ENCODE measurements around the gene RFX2. TPM values are rescaled to one million over a fixed set of nuclear protein-coding genes. Genes with fewer than 3 reads are reported as not detected.
A peak's percentile ranks its signal among the peaks of the same experiment; 100 is the strongest.

Gene RFX2
- total RNA-seq, 1 experiment from 2014 or later, result 2.9 TPM

DNA sequence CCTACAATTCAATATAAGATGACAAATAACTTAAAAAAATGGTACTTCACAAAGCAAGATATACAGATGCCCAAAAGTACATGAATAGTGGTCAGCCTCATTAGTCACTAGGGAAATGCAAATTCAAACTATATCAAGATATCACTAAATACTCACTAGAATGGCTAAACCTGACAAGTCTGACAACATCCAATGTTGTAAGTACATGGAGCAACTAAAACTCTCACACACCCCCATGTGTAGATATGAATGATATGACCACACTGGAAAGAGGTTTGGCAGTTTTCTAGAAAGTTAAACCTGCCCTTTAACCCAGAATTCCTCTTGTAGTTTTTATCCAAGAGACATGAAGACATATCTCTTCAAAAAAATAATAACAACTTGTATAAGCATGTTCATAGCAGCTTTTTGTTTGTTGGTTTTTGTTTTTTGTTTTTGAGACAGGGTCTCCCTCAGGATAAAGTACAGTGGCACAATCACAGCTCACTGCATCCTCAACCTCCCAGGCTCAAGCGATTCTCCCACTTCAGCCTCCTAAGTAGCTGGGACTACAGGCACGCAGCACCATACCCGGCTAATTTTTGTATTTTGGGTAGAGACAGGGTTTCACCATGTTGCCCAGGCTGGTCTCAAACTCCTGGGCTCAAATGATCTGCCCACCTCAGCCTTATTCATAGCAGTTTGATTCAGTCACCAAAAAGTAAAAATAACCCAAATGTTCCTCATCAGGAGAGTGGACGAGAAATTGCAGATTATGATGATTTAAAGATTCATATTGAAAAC is 55.1 kb downstream of the RFX2 start:
- Histone ChIP-seq H3K27me3 (ENCODE audit: control insufficient read depth, insufficient read depth, low read length) (peaks cover 2% of the 10 kb centered on the region; the same call in 1 of the 2 replicates), H3K4me3 (ENCODE audit: insufficient read depth, low read depth, low read length) (no peak overlapping the region), H3K36me3 (replicated peaks; ENCODE audit: control insufficient read depth, insufficient read depth, low read length) (no peaks in the 10 kb centered on the region)
- no peak for DNase-seq

DNA sequence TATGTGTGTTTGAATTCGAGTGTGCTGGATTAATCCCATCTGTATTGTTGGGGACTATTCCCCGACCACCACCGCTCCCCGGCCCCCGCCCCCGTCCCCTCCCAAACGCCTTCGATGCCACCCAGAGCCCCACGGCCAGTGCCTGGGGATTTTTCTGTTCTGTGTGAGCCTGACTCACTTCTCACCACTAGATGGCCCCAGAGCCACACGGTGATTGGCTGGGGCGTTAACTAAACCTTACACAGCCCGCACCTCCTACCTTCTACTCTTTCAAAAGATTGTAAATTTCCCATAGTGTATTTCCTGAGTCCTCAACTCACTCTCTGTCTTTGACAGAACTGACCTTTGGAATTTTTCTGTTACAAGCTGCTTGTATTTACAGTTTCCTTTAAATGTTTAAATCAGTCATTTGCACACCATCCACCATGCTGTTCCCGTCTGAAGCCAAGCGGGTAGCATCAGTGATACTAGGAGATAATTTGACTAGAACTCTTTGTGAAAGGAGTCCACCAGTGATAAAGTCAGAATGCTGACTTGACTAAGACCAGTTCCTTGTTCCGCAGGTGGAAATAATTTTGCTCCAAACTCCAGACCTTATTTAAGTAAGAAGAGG is 61.4 kb downstream of the RFX2 start:
- no peak overlapping the region for H3K4me3 ChIP-seq (ENCODE audit: insufficient read depth, low read depth, low read length)
- no peaks in the 10 kb centered on the region for H3K36me3 ChIP-seq (replicated peaks; ENCODE audit: control insufficient read depth, insufficient read depth, low read length)
- peak; percentile 93 for DNase-seq
- H3K27me3 ChIP-seq (ENCODE audit: control insufficient read depth, insufficient read depth, low read length), result no peaks in the 10 kb centered on the region

DNA sequence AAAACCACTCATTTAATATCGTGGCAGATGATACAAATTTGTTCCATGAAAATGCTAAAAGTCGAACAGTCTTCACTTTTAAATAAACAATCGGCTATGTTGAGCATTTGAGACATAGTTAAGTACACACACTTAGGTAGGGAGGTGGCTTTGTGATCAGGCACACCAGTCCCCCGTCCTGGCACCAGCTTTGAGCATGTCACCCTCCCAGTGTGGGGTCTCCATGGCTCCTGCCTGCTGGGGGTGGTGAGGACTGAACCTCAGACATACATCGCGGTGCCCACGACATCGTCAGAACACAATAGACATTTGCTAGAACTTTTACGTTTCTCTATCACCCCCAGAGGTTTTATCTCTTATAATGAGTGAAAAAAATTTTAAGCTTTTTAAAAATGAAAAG is 62.0 kb downstream of the RFX2 start:
- H3K36me3 ChIP-seq (replicated peaks; ENCODE audit: control insufficient read depth, insufficient read depth, low read length), result no peaks in the 10 kb centered on the region
- DNase-seq, result peak; percentile 53
- no peak overlapping the region for H3K4me3 ChIP-seq (ENCODE audit: insufficient read depth, low read depth, low read length)
- no peaks in the 10 kb centered on the region for H3K27me3 ChIP-seq (ENCODE audit: control insufficient read depth, insufficient read depth, low read length)

DNA sequence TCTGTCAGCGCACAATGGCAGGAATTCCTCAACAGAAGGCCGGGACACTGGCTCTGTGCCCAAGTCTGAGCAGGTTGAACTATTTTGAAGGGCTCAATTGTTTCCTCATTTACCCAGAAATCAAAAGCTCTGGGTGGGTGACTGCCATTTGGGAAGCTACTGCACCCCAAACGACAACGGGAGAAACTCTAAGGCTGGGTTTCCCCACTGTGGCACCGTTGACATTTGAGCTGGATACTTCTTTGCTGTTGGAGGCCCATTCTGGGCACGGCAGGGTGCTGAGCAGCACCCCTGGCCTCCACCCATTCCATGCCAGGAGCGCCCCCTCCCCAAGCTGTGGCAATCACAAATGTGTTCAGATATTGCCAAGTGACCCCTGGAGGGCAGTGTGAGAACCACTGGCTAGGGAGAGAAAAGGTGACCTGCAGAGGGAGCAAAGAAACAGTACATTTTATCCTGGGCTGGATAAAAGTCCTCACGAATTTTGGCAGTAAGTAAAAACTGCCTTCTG is 62.5 kb downstream of the RFX2 start:
- peak; percentile 90 for DNase-seq
- Histone ChIP-seq H3K36me3 (replicated peaks; ENCODE audit: control insufficient read depth, insufficient read depth, low read length) (no peaks in the 10 kb centered on the region), H3K27me3 (ENCODE audit: control insufficient read depth, insufficient read depth, low read length) (no peaks in the 10 kb centered on the region), H3K4me3 (ENCODE audit: insufficient read depth, low read depth, low read length) (no peak overlapping the region)

DNA sequence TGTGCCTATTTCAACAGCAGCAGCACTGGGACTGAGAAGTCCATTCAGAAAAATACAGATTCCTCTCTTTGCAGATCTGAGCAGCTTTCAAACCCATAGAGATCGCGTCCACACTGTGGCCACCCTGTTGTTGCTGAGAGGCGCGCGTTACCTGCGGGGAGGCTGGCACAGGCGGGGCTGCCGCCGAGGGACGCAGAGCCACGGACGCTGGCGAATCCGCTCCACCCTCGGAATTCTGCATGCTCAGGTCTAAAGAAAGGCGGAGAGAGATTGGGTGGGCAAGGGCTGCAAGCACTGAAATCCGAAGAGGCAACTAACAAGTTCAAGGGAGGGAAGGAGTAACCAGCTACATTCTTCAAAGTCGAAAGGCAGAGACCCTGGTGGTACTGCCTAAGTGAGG is 63.0 kb downstream of the RFX2 start:
- no peak overlapping the region for H3K4me3 ChIP-seq (ENCODE audit: insufficient read depth, low read depth, low read length)
- no peaks in the 10 kb centered on the region for H3K27me3 ChIP-seq (ENCODE audit: control insufficient read depth, insufficient read depth, low read length)
- H3K36me3 ChIP-seq (replicated peaks; ENCODE audit: control insufficient read depth, insufficient read depth, low read length), result no peaks in the 10 kb centered on the region
- DNase-seq, result no peak

DNA sequence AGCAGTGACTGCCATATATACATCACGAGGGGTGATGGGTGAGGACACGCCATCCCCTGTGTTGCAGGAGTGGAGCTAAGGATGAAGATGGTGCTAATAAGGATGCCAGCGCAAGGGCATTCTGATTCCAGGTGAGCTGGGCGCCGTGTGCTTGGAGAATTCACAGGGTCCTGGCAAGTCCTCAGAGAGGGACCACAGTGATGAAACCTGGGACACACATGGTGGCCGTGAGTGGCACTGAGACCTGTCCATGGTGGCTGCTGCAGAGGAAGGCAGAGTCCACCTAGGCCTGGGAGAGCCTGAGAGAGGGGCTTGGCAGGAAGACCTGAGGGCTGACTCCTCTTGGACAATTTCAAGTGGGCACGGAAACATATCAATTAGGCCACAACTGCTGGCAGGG is 65.2 kb downstream of the RFX2 start:
- H3K4me3 ChIP-seq (ENCODE audit: insufficient read depth, low read depth, low read length), result no peak overlapping the region
- no peaks in the 10 kb centered on the region for H3K27me3 ChIP-seq (ENCODE audit: control insufficient read depth, insufficient read depth, low read length)
- no peaks in the 10 kb centered on the region for H3K36me3 ChIP-seq (replicated peaks; ENCODE audit: control insufficient read depth, insufficient read depth, low read length)
- no peak for DNase-seq

DNA sequence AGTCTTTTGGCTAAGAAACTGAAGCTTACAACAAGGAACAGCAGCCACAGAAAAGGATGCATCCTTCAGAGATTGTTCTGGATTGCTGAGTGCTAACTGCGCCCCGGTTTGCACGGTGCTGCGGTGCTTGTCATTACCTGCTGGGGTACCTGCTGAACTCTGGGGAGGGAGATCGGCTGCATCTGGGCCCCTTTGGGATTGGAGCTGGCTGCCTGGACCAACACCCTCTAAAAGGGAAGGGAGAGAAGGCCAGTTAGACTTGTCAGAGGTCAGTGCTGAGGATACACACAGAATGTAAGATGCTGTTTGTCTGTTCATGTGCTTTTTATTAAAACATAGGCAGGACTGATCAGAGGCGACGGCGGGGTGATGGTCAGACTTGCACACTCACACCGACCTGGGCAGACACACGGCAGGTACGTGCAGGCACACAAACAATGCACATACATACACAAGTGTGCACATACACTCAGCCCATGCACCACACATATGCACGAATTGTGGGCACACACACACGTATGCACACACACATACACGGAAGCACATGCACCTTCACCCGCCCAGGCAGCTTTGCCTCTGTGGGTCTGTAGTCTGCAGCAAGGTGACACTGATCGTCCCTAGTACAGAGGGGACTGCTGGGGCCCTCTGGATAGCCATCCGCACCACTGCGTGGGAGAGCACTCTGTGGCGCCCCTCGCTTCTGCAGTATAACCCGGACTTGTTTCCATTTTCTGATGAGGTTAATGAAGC is 66.1 kb downstream of the RFX2 start:
- Histone ChIP-seq H3K4me3 (ENCODE audit: insufficient read depth, low read depth, low read length) (no peak overlapping the region), H3K27me3 (ENCODE audit: control insufficient read depth, insufficient read depth, low read length) (no peaks in the 10 kb centered on the region), H3K36me3 (replicated peaks; ENCODE audit: control insufficient read depth, insufficient read depth, low read length) (no peaks in the 10 kb centered on the region)
- no peak for DNase-seq

DNA sequence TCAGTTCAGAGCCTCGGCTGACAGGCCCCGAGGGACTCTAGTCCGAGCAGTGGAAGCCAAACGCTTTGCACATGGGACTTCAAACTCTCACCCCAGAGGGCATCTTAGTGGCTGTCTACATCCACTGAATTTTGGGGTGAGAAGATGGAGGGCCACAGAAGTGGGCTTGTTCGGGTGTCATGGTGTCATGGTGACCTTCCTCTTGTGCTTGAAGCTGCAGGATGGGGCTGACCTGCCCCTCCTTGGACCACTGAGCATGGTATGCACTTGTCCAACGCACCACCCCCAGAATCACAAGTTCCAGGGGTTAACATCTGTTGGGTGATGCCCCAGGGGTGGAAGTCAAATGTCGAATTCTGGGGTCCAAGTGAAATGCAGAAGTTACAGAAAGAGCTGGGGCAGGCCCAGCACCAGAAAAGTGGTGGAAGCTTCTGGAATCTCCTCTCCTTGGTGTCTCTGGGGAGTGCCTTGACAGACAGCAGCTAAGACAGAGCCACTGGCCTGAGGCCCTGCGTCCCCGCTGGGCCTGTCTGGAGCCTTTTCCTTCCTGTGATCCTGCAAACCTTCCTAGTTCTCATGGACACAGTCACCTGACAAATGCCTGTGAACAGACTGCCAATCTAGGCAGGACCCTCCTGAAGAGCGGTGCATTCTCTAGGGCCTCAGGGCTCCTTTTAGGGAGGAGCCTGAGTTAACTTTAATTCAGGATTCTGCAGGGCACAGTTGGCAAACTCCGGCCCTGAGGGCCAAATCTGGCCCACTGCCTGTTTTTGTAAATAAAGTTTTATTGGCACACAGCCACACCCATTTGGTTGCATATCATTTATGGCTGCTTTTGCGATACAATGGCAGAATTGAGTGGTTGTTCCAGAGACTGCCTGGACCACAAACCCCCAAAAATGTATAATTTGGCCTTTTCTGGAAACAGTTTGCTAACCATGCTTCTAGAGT is 67.2 kb downstream of the RFX2 start:
- DNase-seq, result no peak
- H3K36me3 ChIP-seq (replicated peaks; ENCODE audit: control insufficient read depth, insufficient read depth, low read length), result no peaks in the 10 kb centered on the region
- H3K27me3 ChIP-seq (ENCODE audit: control insufficient read depth, insufficient read depth, low read length), result no peaks in the 10 kb centered on the region
- H3K4me3 ChIP-seq (ENCODE audit: insufficient read depth, low read depth, low read length), result no peak overlapping the region

DNA sequence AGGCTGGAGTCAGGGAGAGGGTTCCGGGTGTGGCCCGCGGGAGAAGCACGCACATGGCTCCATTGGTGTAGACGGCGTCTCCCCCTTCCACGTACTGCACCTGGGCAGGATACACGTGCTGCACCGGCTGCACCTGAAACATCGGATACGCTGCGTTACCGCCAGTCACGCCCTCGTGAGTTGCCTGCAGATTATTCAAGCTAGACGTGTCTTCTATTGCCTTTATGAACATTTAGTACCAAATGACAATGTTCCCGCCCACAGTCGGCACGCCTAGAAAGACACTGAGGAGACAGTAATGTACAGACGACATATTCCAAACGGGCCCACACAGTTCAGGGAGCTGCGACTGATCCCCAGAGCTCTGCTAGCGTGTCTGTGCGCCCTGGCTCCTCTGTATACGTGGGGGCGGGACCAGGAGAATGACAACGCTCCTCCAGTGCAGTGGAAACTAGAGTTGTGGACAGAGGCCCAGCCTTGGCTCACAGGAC is 68.3 kb downstream of the RFX2 start:
- no peak overlapping the region for H3K4me3 ChIP-seq (ENCODE audit: insufficient read depth, low read depth, low read length)
- H3K27me3 ChIP-seq (ENCODE audit: control insufficient read depth, insufficient read depth, low read length), result no peaks in the 10 kb centered on the region
- H3K36me3 ChIP-seq (replicated peaks; ENCODE audit: control insufficient read depth, insufficient read depth, low read length), result no peaks in the 10 kb centered on the region
- peak; percentile 27 for DNase-seq

DNA sequence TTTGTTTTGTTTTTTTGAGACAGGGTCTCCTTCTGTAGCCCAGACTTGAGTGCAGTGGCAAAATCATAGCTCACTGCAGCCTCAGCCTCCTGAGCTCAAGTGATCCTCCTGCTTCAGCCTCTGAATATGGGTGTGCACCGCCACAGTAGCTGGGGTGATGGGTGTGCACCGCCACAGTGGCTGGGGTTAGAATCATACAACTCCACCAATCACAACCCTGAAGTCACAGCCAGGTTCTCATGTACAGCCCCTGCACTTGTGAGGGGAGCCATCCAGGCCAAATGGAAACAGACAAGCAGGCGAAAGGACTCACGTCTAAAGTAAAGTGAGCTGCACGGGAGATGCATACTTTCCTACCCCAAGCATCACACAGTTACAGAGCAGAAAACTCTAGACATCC is 69.2 kb downstream of the RFX2 start:
- no peak for DNase-seq
- no peak overlapping the region for H3K4me3 ChIP-seq (ENCODE audit: insufficient read depth, low read depth, low read length)
- no peaks in the 10 kb centered on the region for H3K36me3 ChIP-seq (replicated peaks; ENCODE audit: control insufficient read depth, insufficient read depth, low read length)
- no peaks in the 10 kb centered on the region for H3K27me3 ChIP-seq (ENCODE audit: control insufficient read depth, insufficient read depth, low read length)

DNA sequence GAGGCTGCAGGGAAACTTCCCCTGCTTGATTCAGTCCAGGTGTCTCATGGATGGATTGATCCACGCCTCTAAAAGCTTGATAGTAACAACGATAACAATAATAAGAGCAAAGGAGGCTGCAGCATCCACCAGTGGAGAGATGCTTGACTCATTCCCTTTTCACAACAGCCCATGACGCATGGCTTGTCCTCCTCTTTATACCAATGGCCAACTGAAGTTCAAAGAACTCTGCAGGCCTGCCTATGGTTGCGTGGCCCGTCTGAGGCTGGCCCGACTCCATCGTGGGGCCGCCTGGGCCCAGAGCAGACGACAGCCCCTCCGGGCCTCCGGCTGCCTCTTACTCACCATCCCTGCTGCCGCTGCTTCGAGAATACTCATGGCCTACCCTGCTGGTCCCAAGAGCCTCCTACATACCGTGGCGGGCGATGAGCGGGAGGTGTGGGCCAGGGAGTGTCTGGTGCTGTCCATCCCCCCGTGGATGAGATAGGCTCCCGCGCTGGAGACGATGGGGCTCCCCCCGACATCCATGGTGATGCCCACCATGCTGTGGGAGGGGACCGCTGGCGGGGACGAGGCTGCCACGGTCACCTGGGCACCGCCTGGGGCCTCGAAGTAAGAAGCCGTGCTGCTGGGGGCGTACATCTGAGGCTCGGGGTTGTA is 70.6 kb downstream of the RFX2 start:
- Histone ChIP-seq H3K4me3 (ENCODE audit: insufficient read depth, low read depth, low read length) (no peak overlapping the region), H3K36me3 (replicated peaks; ENCODE audit: control insufficient read depth, insufficient read depth, low read length) (no peaks in the 10 kb centered on the region), H3K27me3 (ENCODE audit: control insufficient read depth, insufficient read depth, low read length) (no peaks in the 10 kb centered on the region)
- DNase-seq, result peak; percentile 46

DNA sequence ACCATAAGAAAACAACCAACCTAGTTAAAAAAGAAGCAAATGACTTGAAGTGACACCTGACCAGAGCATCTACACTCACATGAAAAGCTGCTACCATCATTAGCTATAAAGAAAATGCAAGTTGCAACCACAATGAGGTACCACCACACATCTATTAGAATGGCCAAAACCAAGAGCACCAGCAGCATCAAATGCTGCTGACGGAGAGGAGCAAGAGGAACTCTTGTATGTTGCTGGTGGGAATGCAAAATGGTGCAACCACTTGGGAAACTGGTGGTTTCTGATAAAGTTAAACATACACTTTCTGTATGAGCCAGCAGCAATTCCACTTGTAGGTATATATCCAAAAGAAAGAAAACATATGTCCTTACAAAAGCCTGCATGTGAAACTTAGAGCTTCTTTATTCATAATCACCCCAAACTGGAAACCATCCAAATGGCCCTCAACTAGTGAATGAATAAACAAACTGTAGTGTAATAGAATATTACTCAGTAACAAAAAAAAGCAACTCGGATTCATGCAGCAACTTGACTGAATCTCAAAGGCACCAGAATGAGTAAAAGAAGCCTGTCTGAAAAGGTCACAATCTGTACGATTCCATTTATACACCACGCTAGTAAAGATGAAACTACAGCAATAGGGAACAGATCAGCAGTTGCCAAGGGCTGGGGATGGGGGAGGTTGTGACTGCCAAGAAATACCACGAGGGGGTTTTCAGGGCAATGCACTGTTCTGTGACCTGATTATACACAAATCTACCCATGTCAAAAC is 71.5 kb downstream of the RFX2 start:
- H3K27me3 ChIP-seq (ENCODE audit: control insufficient read depth, insufficient read depth, low read length), result no peaks in the 10 kb centered on the region
- no peak for DNase-seq
- H3K4me3 ChIP-seq (ENCODE audit: insufficient read depth, low read depth, low read length), result no peak overlapping the region
- H3K36me3 ChIP-seq (replicated peaks; ENCODE audit: control insufficient read depth, insufficient read depth, low read length), result no peaks in the 10 kb centered on the region

DNA sequence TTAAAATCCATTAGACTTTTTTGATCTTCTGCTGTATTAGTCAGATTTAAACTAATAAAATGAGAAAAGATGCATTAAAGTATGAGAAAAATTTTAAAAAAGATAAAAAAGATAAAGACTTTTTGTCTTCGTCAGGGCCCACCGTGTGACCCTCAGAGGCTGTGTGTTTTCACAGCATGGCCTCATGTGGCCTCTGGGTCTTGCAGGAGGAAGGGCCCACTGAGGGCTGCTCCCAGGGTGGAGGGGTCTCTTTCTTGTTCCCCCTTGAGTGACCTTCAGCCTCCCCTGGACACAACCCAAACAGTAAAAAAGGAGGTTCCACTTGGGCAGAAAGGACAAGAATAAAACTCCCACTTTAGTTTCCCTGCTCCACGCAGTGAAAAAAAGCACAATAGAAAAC is 75.3 kb downstream of the RFX2 start:
- H3K36me3 ChIP-seq (replicated peaks; ENCODE audit: control insufficient read depth, insufficient read depth, low read length), result no peaks in the 10 kb centered on the region
- DNase-seq, result no peak
- H3K4me3 ChIP-seq (ENCODE audit: insufficient read depth, low read depth, low read length), result no peak overlapping the region
- H3K27me3 ChIP-seq (ENCODE audit: control insufficient read depth, insufficient read depth, low read length), result no peaks in the 10 kb centered on the region; the same call in 1 of the 2 replicates
